Panc1 (cell line): Measurements from ENCODE around the gene DHRSX. TPM values are rescaled to one million over a fixed set of nuclear protein-coding genes. Genes with fewer than 3 reads are reported as not detected.
"Not testable (repeated sequence)": the region's sequence is repeated elsewhere in the genome, so short reads cannot be mapped to it uniquely, and the experiment has no call there.

ENCODE experiments used
- ATAC-seq: fragments of 200-7000 bp; cut with Tn5 transposase; 2 replicates; pipeline ENCODE4 v1.9.1; 2020; ENCODE audit warnings: mild to moderate bottlenecking, moderate library complexity
- BruUV-seq: library from RNA; stranded (reverse); fragments of 400-500 nt; replicated peaks from 2 replicates; lab custom pipeline; 2021; lab: Mats Ljungman, UMichigan
- CTCF ChIA-PET: fragments of 300-600 bp; sonication (Branson Sonifier 250); formaldehyde crosslinking; loops from one replicate; lab custom pipeline; 2022; ENCODE audit warnings: antibody characterized with exemption; lab: Charles Lee
- POLR2A ChIA-PET: fragments of 300-600 bp; sonication (Branson Sonifier 250); formaldehyde crosslinking; loops from one replicate; lab custom pipeline; 2022; ENCODE audit warnings: antibody characterized with exemption; lab: Charles Lee
- DNase-seq: peaks from one replicate; pipeline ENCODE4 v3.0.0-alpha.2; 2010; ENCODE audit warnings: low read depth, low spot score
- H3K27ac ChIP-seq: 2 replicates; pipeline ENCODE4 v1.5.1; 2011; ENCODE audit warnings: mild to moderate bottlenecking, low read length, inconsistent platforms
- H3K27me3 ChIP-seq: fragments of 200-500 bp; sonication (Bioruptor generic); 2 replicates; pipeline ENCODE4 v1.6.0; 2014; ENCODE audit warnings: low read length, inconsistent platforms; ENCODE audit not compliant: control insufficient read depth, insufficient read depth
- H3K36me3 ChIP-seq: fragments of 200-500 bp; sonication (Bioruptor generic); 2 replicates; pipeline ENCODE4 v1.5.1; 2014; ENCODE audit warnings: inconsistent platforms, mild to moderate bottlenecking, low read length, moderate library complexity; ENCODE audit not compliant: control insufficient read depth, insufficient read depth
- H3K4me1 ChIP-seq: 2 replicates; pipeline ENCODE4 v1.5.1; 2011; ENCODE audit warnings: inconsistent platforms, mild to moderate bottlenecking, low read length, moderate library complexity; ENCODE audit not compliant: control insufficient read depth, insufficient read depth
- H3K4me3 ChIP-seq, 2 experiments: 2 replicates each; pipeline ENCODE4 v1.5.1; 2011 to 2012; ENCODE audit warnings: low read depth in 2 of 2, low read length in 2 of 2, mild to moderate bottlenecking in 2 of 2, inconsistent platforms in 1 of 2, moderate library complexity in 1 of 2
- H3K9me3 ChIP-seq: fragments of 200-500 bp; sonication (Bioruptor generic); 2 replicates; pipeline ENCODE4 v1.5.1; 2014; ENCODE audit warnings: low read depth, mild to moderate bottlenecking, inconsistent platforms, low read length, moderate library complexity; ENCODE audit not compliant: control insufficient read depth, insufficient read depth
- POLR2AphosphoS5 ChIP-seq: IDR thresholded peaks from 2 replicates; pipeline ENCODE4 v1.6.1; 2012; ENCODE audit warnings: mild to moderate bottlenecking, low read depth, low read length, moderate library complexity
- SIN3A ChIP-seq: IDR thresholded peaks from 2 replicates; pipeline ENCODE4 v1.6.1; 2012; ENCODE audit warnings: low read depth, mild to moderate bottlenecking, low read length, moderate library complexity, borderline replicate concordance; ENCODE audit not compliant: insufficient read depth
- TCF7L2 ChIP-seq: IDR thresholded peaks from 2 replicates; pipeline ENCODE4 v1.6.1; 2011; ENCODE audit warnings: mild to moderate bottlenecking, low read depth, low read length, inconsistent platforms
- in situ Hi-C: cut with HindIII; loops from 2 replicates; pipeline ENCODE4 v1.10.0; 2016; ENCODE audit warnings: low sequenced_read_pairs, low pct_unique_long_range_greater_than_20kb
- intact Hi-C: fragments of 100-400 bp; cut with micrococcal nuclease; formaldehyde crosslinking; loops from one replicate; pipeline ENCODE4 v1.10.0; 2022; ENCODE audit not compliant: unreplicated experiment
- total RNA-seq: library from RNA; stranded (reverse); gene quantifications from one replicate; pipeline ENCODE4 v1.2.1, GENCODE V29; 2021; ENCODE audit not compliant: unreplicated experiment
- TF ChIP-seq, protein P1 (sequence below): fragments of 450-650 bp; IDR thresholded peaks from 2 replicates; pipeline ENCODE4 v1.5.1; 2017; ENCODE audit warnings: mild to moderate bottlenecking
- TF ChIP-seq, protein P2 (sequence below), 2 experiments: IDR thresholded peaks; 2 replicates each; pipeline ENCODE4 v1.6.1; 2011 to 2012; ENCODE audit warnings: low read depth in 2 of 2, control low read depth in 1 of 2, low read length in 1 of 2, mild to moderate bottlenecking in 1 of 2, moderate library complexity in 1 of 2; ENCODE audit not compliant: insufficient read depth in 1 of 2

Gene DHRSX
- total RNA-seq, 1 experiment from 2014 or later, result 20.1 TPM

DNA sequence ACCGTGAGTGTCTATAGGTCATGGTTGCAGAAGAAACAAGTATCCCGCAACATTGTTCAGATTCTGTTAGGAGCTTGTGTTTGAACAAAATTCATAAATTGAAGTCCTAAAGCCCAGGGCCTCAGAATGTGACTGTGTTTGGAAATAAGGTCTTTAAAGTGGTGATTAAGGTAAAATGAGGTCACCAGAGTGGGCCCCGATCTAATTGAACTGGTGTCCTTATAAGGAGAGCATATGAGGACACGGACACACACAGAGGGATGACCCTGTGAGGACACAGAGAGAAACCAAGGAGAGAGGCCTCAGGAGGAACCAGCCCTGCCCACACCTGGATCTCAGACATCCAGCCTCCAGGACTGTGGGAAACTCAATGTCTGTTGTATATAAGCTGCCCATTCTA is 76.9 kb downstream of the DHRSX start:
- Histone ChIP-seq H3K27me3 (no peaks in the 10 kb centered on the region), H3K9me3 (no peaks in the 10 kb centered on the region), H3K4me1 (no peaks in the 10 kb centered on the region), H3K4me3 (no peak overlapping the region), H3K36me3 (no peaks in the 10 kb centered on the region), H3K27ac (no peak overlapping the region)
- TF ChIP-seq, protein P1, sequence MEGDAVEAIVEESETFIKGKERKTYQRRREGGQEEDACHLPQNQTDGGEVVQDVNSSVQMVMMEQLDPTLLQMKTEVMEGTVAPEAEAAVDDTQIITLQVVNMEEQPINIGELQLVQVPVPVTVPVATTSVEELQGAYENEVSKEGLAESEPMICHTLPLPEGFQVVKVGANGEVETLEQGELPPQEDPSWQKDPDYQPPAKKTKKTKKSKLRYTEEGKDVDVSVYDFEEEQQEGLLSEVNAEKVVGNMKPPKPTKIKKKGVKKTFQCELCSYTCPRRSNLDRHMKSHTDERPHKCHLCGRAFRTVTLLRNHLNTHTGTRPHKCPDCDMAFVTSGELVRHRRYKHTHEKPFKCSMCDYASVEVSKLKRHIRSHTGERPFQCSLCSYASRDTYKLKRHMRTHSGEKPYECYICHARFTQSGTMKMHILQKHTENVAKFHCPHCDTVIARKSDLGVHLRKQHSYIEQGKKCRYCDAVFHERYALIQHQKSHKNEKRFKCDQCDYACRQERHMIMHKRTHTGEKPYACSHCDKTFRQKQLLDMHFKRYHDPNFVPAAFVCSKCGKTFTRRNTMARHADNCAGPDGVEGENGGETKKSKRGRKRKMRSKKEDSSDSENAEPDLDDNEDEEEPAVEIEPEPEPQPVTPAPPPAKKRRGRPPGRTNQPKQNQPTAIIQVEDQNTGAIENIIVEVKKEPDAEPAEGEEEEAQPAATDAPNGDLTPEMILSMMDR, result no peak
- TF ChIP-seq, protein P2, sequence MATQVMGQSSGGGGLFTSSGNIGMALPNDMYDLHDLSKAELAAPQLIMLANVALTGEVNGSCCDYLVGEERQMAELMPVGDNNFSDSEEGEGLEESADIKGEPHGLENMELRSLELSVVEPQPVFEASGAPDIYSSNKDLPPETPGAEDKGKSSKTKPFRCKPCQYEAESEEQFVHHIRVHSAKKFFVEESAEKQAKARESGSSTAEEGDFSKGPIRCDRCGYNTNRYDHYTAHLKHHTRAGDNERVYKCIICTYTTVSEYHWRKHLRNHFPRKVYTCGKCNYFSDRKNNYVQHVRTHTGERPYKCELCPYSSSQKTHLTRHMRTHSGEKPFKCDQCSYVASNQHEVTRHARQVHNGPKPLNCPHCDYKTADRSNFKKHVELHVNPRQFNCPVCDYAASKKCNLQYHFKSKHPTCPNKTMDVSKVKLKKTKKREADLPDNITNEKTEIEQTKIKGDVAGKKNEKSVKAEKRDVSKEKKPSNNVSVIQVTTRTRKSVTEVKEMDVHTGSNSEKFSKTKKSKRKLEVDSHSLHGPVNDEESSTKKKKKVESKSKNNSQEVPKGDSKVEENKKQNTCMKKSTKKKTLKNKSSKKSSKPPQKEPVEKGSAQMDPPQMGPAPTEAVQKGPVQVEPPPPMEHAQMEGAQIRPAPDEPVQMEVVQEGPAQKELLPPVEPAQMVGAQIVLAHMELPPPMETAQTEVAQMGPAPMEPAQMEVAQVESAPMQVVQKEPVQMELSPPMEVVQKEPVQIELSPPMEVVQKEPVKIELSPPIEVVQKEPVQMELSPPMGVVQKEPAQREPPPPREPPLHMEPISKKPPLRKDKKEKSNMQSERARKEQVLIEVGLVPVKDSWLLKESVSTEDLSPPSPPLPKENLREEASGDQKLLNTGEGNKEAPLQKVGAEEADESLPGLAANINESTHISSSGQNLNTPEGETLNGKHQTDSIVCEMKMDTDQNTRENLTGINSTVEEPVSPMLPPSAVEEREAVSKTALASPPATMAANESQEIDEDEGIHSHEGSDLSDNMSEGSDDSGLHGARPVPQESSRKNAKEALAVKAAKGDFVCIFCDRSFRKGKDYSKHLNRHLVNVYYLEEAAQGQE (IDR thresholded peaks at IDR 0.05; ENCODE audit: insufficient read depth in 1 of 2, low read depth in 2 of 2, low read length in 1 of 2), result no peak
- TF ChIP-seq TCF7L2 (no peak), POLR2AphosphoS5 (no peak), SIN3A (no peak)
- BruUV-seq, result no TSS peak
- ChIA-PET POLR2A (no interaction called here), CTCF (no interaction called here)
- intact Hi-C loops, result no loop called here
- no peak for ATAC-seq
- in situ Hi-C loops, result no loop called here
- no peak for DNase-seq

DNA sequence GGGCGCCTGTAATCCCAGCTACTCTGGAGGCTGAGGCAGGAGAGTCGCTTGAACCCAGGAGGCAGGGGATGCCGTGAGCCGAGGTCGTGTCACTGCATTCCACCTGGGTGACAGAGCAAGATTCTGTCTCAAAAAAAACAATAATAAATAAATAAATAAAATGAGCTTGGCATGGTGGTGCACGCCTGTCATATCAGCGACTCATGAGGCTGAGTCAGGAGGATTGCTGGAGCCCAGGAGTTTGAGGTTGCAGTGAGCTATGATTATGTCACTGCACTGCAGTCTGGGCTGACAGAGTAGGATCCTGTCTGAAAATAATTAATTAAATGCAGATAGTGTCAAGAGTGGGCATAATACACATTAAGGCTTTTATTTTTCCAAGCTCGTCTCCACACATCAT is 77.5 kb downstream of the DHRSX start:
- in situ Hi-C loops, result no loop called here
- intact Hi-C loops, result no loop called here
- CTCF ChIA-PET, result no interaction called here
- TF ChIP-seq TCF7L2 (no peak), POLR2AphosphoS5 (no peak), SIN3A (no peak)
- TF ChIP-seq, protein P1, result no peak
- TF ChIP-seq, protein P2 (IDR thresholded peaks at IDR 0.05; ENCODE audit: insufficient read depth in 1 of 2, low read depth in 2 of 2, low read length in 1 of 2), result no peak
- no peaks in the 10 kb centered on the region for H3K4me1 ChIP-seq
- peak; percentile 45; the same call in 1 of the 2 replicates for ATAC-seq
- BruUV-seq, result TSS peak; percentile 34
- no peaks in the 10 kb centered on the region for H3K36me3 ChIP-seq
- no peaks in the 10 kb centered on the region for H3K9me3 ChIP-seq
- no peaks in the 10 kb centered on the region for H3K27me3 ChIP-seq
- H3K27ac ChIP-seq, result no peak overlapping the region
- no peak overlapping the region for H3K4me3 ChIP-seq
- POLR2A ChIA-PET, result no interaction called here
- peak; percentile 2 for DNase-seq

DNA sequence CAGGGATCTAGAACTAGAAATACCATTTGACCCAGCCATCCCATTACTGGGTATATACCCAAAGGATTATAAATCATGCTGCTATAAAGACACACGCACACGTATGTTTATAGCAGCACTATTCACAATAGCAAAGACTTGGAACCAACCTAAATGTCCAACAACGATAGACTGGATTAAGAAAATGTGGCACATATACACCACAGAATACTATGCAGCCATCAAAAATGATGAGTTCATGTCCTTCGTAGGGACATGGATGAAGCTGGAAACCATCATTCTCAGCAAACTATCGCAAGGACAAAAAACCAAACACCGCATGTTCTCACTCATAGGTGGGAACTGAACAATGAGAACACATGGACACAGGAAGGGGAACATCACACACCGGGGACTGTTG is 81.4 kb downstream of the DHRSX start:
- H3K9me3 ChIP-seq, H3K36me3 ChIP-seq, BruUV-seq, in situ Hi-C loops, CTCF ChIA-PET, intact Hi-C loops, POLR2A ChIA-PET, ATAC-seq, H3K4me3 ChIP-seq, H3K27me3 ChIP-seq, H3K4me1 ChIP-seq, H3K27ac ChIP-seq, DNase-seq: not testable (repeated sequence)
